Chondrocyte (in vitro differentiated cells): ENCODE results near the gene PDE4D. TPM values are rescaled to one million over a fixed set of nuclear protein-coding genes. Genes with fewer than 3 reads are reported as not detected.

ENCODE experiments used
- DNase-seq: peaks from one replicate; pipeline ENCODE4 v3.0.0; 2021; ENCODE audit warnings: mixed read lengths, low spot score
- H3K27ac Mint-ChIP-seq: one replicate; pipeline ENCODE4 v1.8.0; 2021; ENCODE audit warnings: mild to moderate bottlenecking, moderate library complexity, mixed read lengths; ENCODE audit not compliant: unreplicated experiment
- H3K27me3 Mint-ChIP-seq: 2 replicates; pipeline ENCODE4 v1.8.0; 2021; ENCODE audit warnings: low read depth, mixed read lengths
- H3K36me3 Mint-ChIP-seq: 2 replicates; pipeline ENCODE4 v1.8.0; 2021; ENCODE audit warnings: low read depth, mixed read lengths
- H3K4me1 Mint-ChIP-seq: 2 replicates; pipeline ENCODE4 v1.8.0; 2021; ENCODE audit warnings: low read depth, mild to moderate bottlenecking, mixed read lengths
- H3K4me3 Mint-ChIP-seq: one replicate; pipeline ENCODE4 v1.8.0; 2021; ENCODE audit warnings: mild to moderate bottlenecking, moderate library complexity, mixed read lengths; ENCODE audit not compliant: unreplicated experiment
- H3K9me3 Mint-ChIP-seq: 2 replicates; pipeline ENCODE4 v1.8.0; 2021; ENCODE audit warnings: low read depth, mixed read lengths
- CTCF ChIP-seq: fragments of 200-600 bp; sonication (generic); IDR thresholded peaks from 2 replicates; pipeline ENCODE4 v1.5.0; 2021; ENCODE audit warnings: antibody characterized with exemption, mild to moderate bottlenecking, moderate library complexity
- total RNA-seq: library from RNA; stranded (reverse); gene quantifications from 3 replicates; pipeline ENCODE4 v1.2.1, GENCODE V29; 2021

The PDE4D gene
- total RNA-seq, 1 donor from 2014 or later = 21.1 TPM

GRCh38 chr5:59005934-59006701 lies 887.4 kb downstream of the PDE4D start:
- no peak for TF ChIP-seq CTCF
- no peak overlapping the region for H3K27ac Mint-ChIP-seq
- no peaks in the 10 kb centered on the region for H3K27me3 Mint-ChIP-seq
- peaks cover 2% of the 10 kb centered on the region for H3K36me3 Mint-ChIP-seq
- no peak for DNase-seq
- H3K4me1 Mint-ChIP-seq = peaks cover 6% of the 10 kb centered on the region
- peaks cover under 1% of the 10 kb centered on the region for H3K9me3 Mint-ChIP-seq
- H3K4me3 Mint-ChIP-seq = no peak overlapping the region

GRCh38 chr5:59003641-59004040 lies 889.9 kb downstream of the PDE4D start:
- no peak for TF ChIP-seq CTCF
- no peak overlapping the region for H3K4me3 Mint-ChIP-seq
- H3K27me3 Mint-ChIP-seq = no peaks in the 10 kb centered on the region
- DNase-seq = no peak
- H3K27ac Mint-ChIP-seq = no peak overlapping the region
- H3K36me3 Mint-ChIP-seq = peaks cover 2% of the 10 kb centered on the region
- H3K4me1 Mint-ChIP-seq = peaks cover 7% of the 10 kb centered on the region
- H3K9me3 Mint-ChIP-seq = peaks cover 3% of the 10 kb centered on the region

GRCh38 chr5:59003124-59003523 lies 890.4 kb downstream of the PDE4D start:
- H3K27me3 Mint-ChIP-seq = no peaks in the 10 kb centered on the region
- H3K36me3 Mint-ChIP-seq = peaks cover 2% of the 10 kb centered on the region
- DNase-seq = no peak
- no peak overlapping the region for H3K4me3 Mint-ChIP-seq
- peaks cover 3% of the 10 kb centered on the region for H3K9me3 Mint-ChIP-seq
- no peak overlapping the region for H3K27ac Mint-ChIP-seq
- H3K4me1 Mint-ChIP-seq = peaks cover 7% of the 10 kb centered on the region
- TF ChIP-seq CTCF = no peak

GRCh38 chr5:59002162-59002825 lies 891.2 kb downstream of the PDE4D start:
- no peak overlapping the region for H3K4me3 Mint-ChIP-seq
- DNase-seq = no peak
- no peak overlapping the region for H3K27ac Mint-ChIP-seq
- H3K36me3 Mint-ChIP-seq = peaks cover 2% of the 10 kb centered on the region
- peaks cover 3% of the 10 kb centered on the region for H3K9me3 Mint-ChIP-seq
- no peaks in the 10 kb centered on the region for H3K27me3 Mint-ChIP-seq
- H3K4me1 Mint-ChIP-seq = peaks cover 7% of the 10 kb centered on the region
- TF ChIP-seq CTCF = no peak

- peaks cover 7% of the 10 kb centered on the region for H3K4me1 Mint-ChIP-seq
- no peak for TF ChIP-seq CTCF
- H3K27me3 Mint-ChIP-seq = no peaks in the 10 kb centered on the region
- H3K27ac Mint-ChIP-seq = no peak overlapping the region
- H3K36me3 Mint-ChIP-seq = peaks cover 2% of the 10 kb centered on the region
- no peak for DNase-seq
- peaks cover 3% of the 10 kb centered on the region for H3K9me3 Mint-ChIP-seq
- no peak overlapping the region for H3K4me3 Mint-ChIP-seq
These were observed 891.8 kb downstream of the PDE4D start for GRCh38 chr5:59001716-59002115.
